SU-DHL-6 (cell line): ENCODE results near the gene FOXD1.

ENCODE experiments used
- EZH2phosphoT487 ChIP-seq: fragments of 200-600 bp; sonication (generic), shearing (Covaris generic); conservative IDR thresholded peaks from 2 replicates; pipeline ENCODE4 v1.6.1; 2018; ENCODE audit warnings: mild to moderate bottlenecking, antibody characterized with exemption, low read length, moderate library complexity, mixed read lengths
- TF ChIP-seq, protein P1 (sequence below): fragments of 200-600 bp; sonication (generic); IDR thresholded peaks from one replicate; pipeline ENCODE4 v1.5.1; 2017; ENCODE audit warnings: antibody characterized with exemption, mild to moderate bottlenecking, low read length, moderate library complexity; ENCODE audit not compliant: insufficient read depth, poor library complexity, severe bottlenecking

DNA sequence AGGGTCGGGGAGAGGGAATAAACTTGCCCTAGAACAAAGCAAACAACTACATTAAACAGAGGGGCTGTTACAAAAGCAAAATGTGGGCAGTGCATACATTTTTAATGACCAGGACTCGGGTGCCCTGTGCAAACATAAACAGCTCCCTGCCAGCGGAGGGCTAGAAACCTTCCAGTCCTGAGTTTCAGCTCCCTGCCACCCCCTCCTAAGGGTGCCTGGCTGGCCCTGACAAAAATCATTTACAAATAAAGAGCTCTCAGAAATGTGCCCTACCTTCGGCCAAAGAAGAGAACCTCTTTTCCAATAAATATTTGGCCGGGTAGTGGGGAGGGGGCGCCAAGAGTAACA lies 29.5 kb downstream of the FOXD1 start:
- TF ChIP-seq, protein P1, sequence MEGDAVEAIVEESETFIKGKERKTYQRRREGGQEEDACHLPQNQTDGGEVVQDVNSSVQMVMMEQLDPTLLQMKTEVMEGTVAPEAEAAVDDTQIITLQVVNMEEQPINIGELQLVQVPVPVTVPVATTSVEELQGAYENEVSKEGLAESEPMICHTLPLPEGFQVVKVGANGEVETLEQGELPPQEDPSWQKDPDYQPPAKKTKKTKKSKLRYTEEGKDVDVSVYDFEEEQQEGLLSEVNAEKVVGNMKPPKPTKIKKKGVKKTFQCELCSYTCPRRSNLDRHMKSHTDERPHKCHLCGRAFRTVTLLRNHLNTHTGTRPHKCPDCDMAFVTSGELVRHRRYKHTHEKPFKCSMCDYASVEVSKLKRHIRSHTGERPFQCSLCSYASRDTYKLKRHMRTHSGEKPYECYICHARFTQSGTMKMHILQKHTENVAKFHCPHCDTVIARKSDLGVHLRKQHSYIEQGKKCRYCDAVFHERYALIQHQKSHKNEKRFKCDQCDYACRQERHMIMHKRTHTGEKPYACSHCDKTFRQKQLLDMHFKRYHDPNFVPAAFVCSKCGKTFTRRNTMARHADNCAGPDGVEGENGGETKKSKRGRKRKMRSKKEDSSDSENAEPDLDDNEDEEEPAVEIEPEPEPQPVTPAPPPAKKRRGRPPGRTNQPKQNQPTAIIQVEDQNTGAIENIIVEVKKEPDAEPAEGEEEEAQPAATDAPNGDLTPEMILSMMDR: no peak
- TF ChIP-seq EZH2phosphoT487: no peak
